B cell (primary cell): Measurements from ENCODE around the gene PEPD. TPM values are rescaled to one million over a fixed set of nuclear protein-coding genes. Genes with fewer than 3 reads are reported as not detected.

Experiments used
- ATAC-seq: fragments of 200-7000 bp; cut with Tn5 transposase; one replicate; pipeline ENCODE4 v1.10.0; 2021; ENCODE audit warnings: low read depth, mild to moderate bottlenecking, moderate number of reproducible peaks, moderate library complexity
- CTCF ChIA-PET: fragments of 350-600 bp; sonication (Branson Sonifier 250); formaldehyde crosslinking; loops from one replicate; lab custom pipeline; 2021; ENCODE audit warnings: antibody characterized with exemption, inconsistent platforms; lab: Charles Lee
- POLR2A ChIA-PET: fragments of 350-600 bp; sonication (Branson Sonifier 250); formaldehyde crosslinking; loops from one replicate; lab custom pipeline; 2021; ENCODE audit warnings: antibody characterized with exemption; lab: Charles Lee
- DNase-seq: peaks from one replicate; pipeline ENCODE4 v3.0.0; 2013
- H2AFZ ChIP-seq: 2 replicates; pipeline ENCODE4 v1.6.1; 2012; ENCODE audit warnings: mild to moderate bottlenecking, low read depth, low read length; ENCODE audit not compliant: insufficient read depth, poor library complexity, severe bottlenecking
- H3K27ac ChIP-seq, 2 donors: 1 replicate in 1 of 2; 2 replicates in 1 of 2; pipeline ENCODE4 v1.5.1; 2012 to 2013; ENCODE audit warnings: low read length in 2 of 2, mild to moderate bottlenecking in 2 of 2, moderate library complexity in 1 of 2
- H3K27me3 ChIP-seq, 4 experiments: fragments of 200-600 bp in 1 of 4; sonication (generic) in 1 of 4; replicated peaks in 1 of 4; 1 replicate in 2 of 4; 2 replicates in 2 of 4; pipeline versions ENCODE4 v1.6.1 to v1.7.0; 2013 to 2016; ENCODE audit warnings: low read length in 3 of 4, mild to moderate bottlenecking in 2 of 4, mixed read lengths in 1 of 4, moderate library complexity in 1 of 4; ENCODE audit not compliant: insufficient read depth in 4 of 4, control insufficient read depth in 3 of 4; ENCODE audit errors: control extremely low read depth in 1 of 4
- H3K36me3 ChIP-seq, 2 experiments: replicated peaks in 1 of 2; 1 replicate in 1 of 2; 2 replicates in 1 of 2; pipeline versions ENCODE4 v1.6.1 to v1.7.1; 2013; ENCODE audit warnings: low read length in 1 of 2; ENCODE audit not compliant: insufficient read depth in 2 of 2, control insufficient read depth in 1 of 2; ENCODE audit errors: control extremely low read depth in 1 of 2, extremely low read depth in 1 of 2
- H3K4me1 ChIP-seq, 2 donors: fragments of 200-600 bp in 1 of 2; sonication (generic) in 1 of 2; 1 replicate in 1 of 2; 2 replicates in 1 of 2; pipeline versions ENCODE4 v1.5.1 to v1.6.1; 2013 to 2017; ENCODE audit warnings: low read length in 2 of 2; ENCODE audit not compliant: control insufficient read depth in 2 of 2, insufficient read depth in 2 of 2
- H3K4me2 ChIP-seq: replicated peaks from 2 replicates; pipeline ENCODE3; 2012; ENCODE audit warnings: mild to moderate bottlenecking, low read depth, low read length; ENCODE audit not compliant: poor library complexity, severe bottlenecking
- H3K4me3 ChIP-seq, 5 experiments: fragments of 200-600 bp in 1 of 5; sonication (generic) in 1 of 5; 1 replicate in 3 of 5; 2 replicates in 2 of 5; pipeline versions ENCODE4 v1.5.1 to v1.7.0; 2011 to 2016; ENCODE audit warnings: low read length in 4 of 5, mild to moderate bottlenecking in 4 of 5, low read depth in 2 of 5, control low read depth in 1 of 5, moderate library complexity in 1 of 5; ENCODE audit not compliant: insufficient read depth in 1 of 5; ENCODE audit errors: control extremely low read depth in 1 of 5, extremely low read depth in 1 of 5
- H3K79me2 ChIP-seq: fragments of 200-600 bp; sonication (generic); one replicate; pipeline ENCODE4 v1.6.0; 2016; ENCODE audit warnings: low read length; ENCODE audit not compliant: control insufficient read depth, insufficient read depth
- H3K9ac ChIP-seq: fragments of 200-600 bp; sonication (generic); 2 replicates; pipeline ENCODE4 v1.6.1; 2017; ENCODE audit warnings: mild to moderate bottlenecking, low read length, moderate library complexity
- H3K9me3 ChIP-seq, 3 donors: one replicate each; pipeline versions ENCODE4 v1.6.1 to v1.7.1; 2013; ENCODE audit warnings: low read length in 2 of 3; ENCODE audit not compliant: control insufficient read depth in 2 of 3, insufficient read depth in 1 of 3; ENCODE audit errors: control extremely low read depth in 1 of 3
- H4K20me1 ChIP-seq: 2 replicates; pipeline ENCODE4 v1.6.0; 2012; ENCODE audit warnings: mild to moderate bottlenecking, low read length; ENCODE audit not compliant: insufficient read depth, control insufficient read depth, poor library complexity, severe bottlenecking
- H3K27ac Mint-ChIP-seq: one replicate; pipeline ENCODE4 v1.8.0; 2021; ENCODE audit warnings: mixed read lengths
- H3K27me3 Mint-ChIP-seq: one replicate; pipeline ENCODE4 v1.8.0; 2021; ENCODE audit warnings: mixed read lengths
- H3K4me1 Mint-ChIP-seq: one replicate; pipeline ENCODE4 v1.8.0; 2021; ENCODE audit warnings: mixed read lengths
- H3K4me3 Mint-ChIP-seq: one replicate; pipeline ENCODE4 v1.8.0; 2021; ENCODE audit warnings: mixed read lengths
- H3K9me3 Mint-ChIP-seq: one replicate; pipeline ENCODE4 v1.8.0; 2022; ENCODE audit warnings: mixed read lengths; ENCODE audit not compliant: insufficient read depth
- EZH2 ChIP-seq: IDR thresholded peaks from 2 replicates; pipeline ENCODE4 v1.6.1; 2012; ENCODE audit warnings: borderline replicate concordance, low read depth, mild to moderate bottlenecking, moderate library complexity, low read length; ENCODE audit not compliant: insufficient read depth, poor library complexity, severe bottlenecking
- WGBS: methylation state at CpG from one replicate; pipeline ENCODE4 v1.1.5; 2013; ENCODE audit warnings: missing lambda C conversion rate; ENCODE audit not compliant: insufficient coverage; 5-methylcytosine and 5-hydroxymethylcytosine counted together
- intact Hi-C: fragments of 100-400 bp; cut with micrococcal nuclease; formaldehyde crosslinking; loops from one replicate; pipeline ENCODE4 v1.10.0; 2022
- polyA plus RNA-seq: library from polyadenylated mRNA; depleted of rRNA; stranded (reverse); fragments of >200 nt; gene quantifications from 2 replicates; pipeline ENCODE4 v1.2.3, GENCODE V29; 2012
- total RNA-seq, 2 donors: library from RNA; stranded (reverse); fragments of 120-200 nt in 1 of 2; gene quantifications; 1 replicate in 1 of 2; 2 replicates in 1 of 2; pipeline versions ENCODE4 v1.2.3 to v1.2.4, GENCODE V29; 2013 to 2022
- TF ChIP-seq, protein P1 (sequence below): fragments of 200-600 bp; IDR thresholded peaks from one replicate; pipeline ENCODE4 v1.8.0; 2022; ENCODE audit warnings: antibody characterized with exemption, mild to moderate bottlenecking

The PEPD gene
- total and polyA plus RNA-seq, 2 donors (not counting 1 experiment from before 2014, with no cell fraction given): 36.4 to 42.7 TPM

GRCh38 chr19:33464733-33465115 lies 56.9 kb downstream of the PEPD start:
- Histone ChIP-seq H3K9ac (no peak overlapping the region), H2AFZ (no peak overlapping the region), H3K27me3 (no peaks in the 10 kb centered on the region), H3K4me3 (no peak overlapping the region), H3K36me3 (peaks cover 0 to 2% of the 10 kb centered on the region in 2 experiments), H3K79me2 (no peaks in the 10 kb centered on the region), H3K27ac (no peak overlapping the region), H3K9me3 (no peaks in the 10 kb centered on the region), H3K4me1 (no peaks in the 10 kb centered on the region), H3K4me2 (no peak overlapping the region), H4K20me1 (no peaks in the 10 kb centered on the region)
- 89% methylated on average over 9 of the region's 10 CpGs for WGBS
- TF ChIP-seq, protein P1, sequence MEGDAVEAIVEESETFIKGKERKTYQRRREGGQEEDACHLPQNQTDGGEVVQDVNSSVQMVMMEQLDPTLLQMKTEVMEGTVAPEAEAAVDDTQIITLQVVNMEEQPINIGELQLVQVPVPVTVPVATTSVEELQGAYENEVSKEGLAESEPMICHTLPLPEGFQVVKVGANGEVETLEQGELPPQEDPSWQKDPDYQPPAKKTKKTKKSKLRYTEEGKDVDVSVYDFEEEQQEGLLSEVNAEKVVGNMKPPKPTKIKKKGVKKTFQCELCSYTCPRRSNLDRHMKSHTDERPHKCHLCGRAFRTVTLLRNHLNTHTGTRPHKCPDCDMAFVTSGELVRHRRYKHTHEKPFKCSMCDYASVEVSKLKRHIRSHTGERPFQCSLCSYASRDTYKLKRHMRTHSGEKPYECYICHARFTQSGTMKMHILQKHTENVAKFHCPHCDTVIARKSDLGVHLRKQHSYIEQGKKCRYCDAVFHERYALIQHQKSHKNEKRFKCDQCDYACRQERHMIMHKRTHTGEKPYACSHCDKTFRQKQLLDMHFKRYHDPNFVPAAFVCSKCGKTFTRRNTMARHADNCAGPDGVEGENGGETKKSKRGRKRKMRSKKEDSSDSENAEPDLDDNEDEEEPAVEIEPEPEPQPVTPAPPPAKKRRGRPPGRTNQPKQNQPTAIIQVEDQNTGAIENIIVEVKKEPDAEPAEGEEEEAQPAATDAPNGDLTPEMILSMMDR: no peak
- no peak for TF ChIP-seq EZH2
- intact Hi-C loops: no loop called here
- CTCF ChIA-PET: no interaction called here
- no peaks in the 10 kb centered on the region for H3K4me1 Mint-ChIP-seq
- no peaks in the 10 kb centered on the region for H3K9me3 Mint-ChIP-seq
- no peak for ATAC-seq
- POLR2A ChIA-PET: no interaction called here
- H3K4me3 Mint-ChIP-seq: no peak overlapping the region
- H3K27ac Mint-ChIP-seq: no peak overlapping the region
- no peak for DNase-seq
- H3K27me3 Mint-ChIP-seq: no peaks in the 10 kb centered on the region

- TF ChIP-seq, protein P1: no peak
- no peak for TF ChIP-seq EZH2
- H3K27me3 ChIP-seq: no peaks in the 10 kb centered on the region
- Mint-ChIP-seq H3K9me3 (no peaks in the 10 kb centered on the region), H3K27me3 (no peaks in the 10 kb centered on the region), H3K27ac (no peak overlapping the region), H3K4me3 (no peak overlapping the region), H3K4me1 (no peaks in the 10 kb centered on the region)
- H3K36me3 ChIP-seq: peaks cover 0 to 2% of the 10 kb centered on the region in 2 experiments
- H3K9me3 ChIP-seq: no peaks in the 10 kb centered on the region
- no peaks in the 10 kb centered on the region for H3K79me2 ChIP-seq
- H3K4me1 ChIP-seq: no peaks in the 10 kb centered on the region
- intact Hi-C loops: no loop called here
- no peak overlapping the region for H2AFZ ChIP-seq
- no peak overlapping the region for H3K27ac ChIP-seq
- ChIA-PET CTCF (no interaction called here), POLR2A (no interaction called here)
- H3K4me3 ChIP-seq: no peak overlapping the region
- ATAC-seq (no peak), DNase-seq (no peak)
- no peak overlapping the region for H3K4me2 ChIP-seq
- H4K20me1 ChIP-seq: no peaks in the 10 kb centered on the region
- H3K9ac ChIP-seq: no peak overlapping the region
- 100% methylated on average over 7 of the region's 12 CpGs for WGBS
Observed at GRCh38 chr19:33464010-33464732, 57.4 kb downstream of the PEPD start.
